ENCODE measurements around the gene SPAG7. TPM values are rescaled to one million over a fixed set of nuclear protein-coding genes. Genes with fewer than 3 reads are reported as not detected.

Gene SPAG7
- total and polyA plus RNA-seq, 5 donors: 106 to 164 (median 121) TPM

GRCh38 chr17:4949321-4950074 is 18.1 kb downstream of the SPAG7 start:
- Histone ChIP-seq H3K4me3 (ENCODE audit: low read length) (peak overlapping the region; percentile 87), H3K27me3 (ENCODE audit: control insufficient read depth, insufficient read depth) (no peaks in the 10 kb centered on the region), H3K27ac (ENCODE audit: low read length) (peak overlapping the region; percentile 82), H3K9me3 (ENCODE audit: control insufficient read depth, low read length) (no peaks in the 10 kb centered on the region), H3K4me1 (ENCODE audit: control insufficient read depth, insufficient read depth, low read length) (peaks cover 5% of the 10 kb centered on the region)
- under 1% methylated on average over 75 of the region's 75 CpGs for WGBS
- intact Hi-C loops (cut with DNase I): no loop called here
- ATAC-seq (peak; percentile 22 to 52), DNase-seq (peak; percentile 83 to 89 (median 88))

- Histone ChIP-seq H3K9me3 (ENCODE audit: control insufficient read depth, low read length) (no peaks in the 10 kb centered on the region), H3K27me3 (ENCODE audit: control insufficient read depth, insufficient read depth) (no peaks in the 10 kb centered on the region), H3K27ac (ENCODE audit: low read length) (peak overlapping the region; percentile 87), H3K4me1 (ENCODE audit: control insufficient read depth, insufficient read depth, low read length) (peaks cover 5% of the 10 kb centered on the region), H3K4me3 (ENCODE audit: low read length) (peak overlapping the region; percentile 87)
- DNase-seq (peak; percentile 87 to 95 (median 94)), ATAC-seq (peak; percentile 79 to 88)
- intact Hi-C loops (cut with DNase I): no loop called here
- WGBS: under 1% methylated on average over 40 of the region's 40 CpGs
Observed at GRCh38 chr17:4948931-4949320, 18.7 kb downstream of the SPAG7 start.

GRCh38 chr17:4948166-4948930 is 19.3 kb downstream of the SPAG7 start, which contains the start of gene PFN1:
Gene PFN1 (minus strand): TSS chr17:4948530. CDS start chr17:4948394, 136 bp downstream.
- Histone ChIP-seq H3K27me3 (ENCODE audit: control insufficient read depth, insufficient read depth) (no peaks in the 10 kb centered on the region), H3K4me3 (ENCODE audit: low read length) (peak within 1 kb of the TSS; percentile 87), H3K27ac (ENCODE audit: low read length) (peak within 1 kb of the TSS; percentile 96), H3K9me3 (ENCODE audit: control insufficient read depth, low read length) (no peaks in the 10 kb centered on the region), H3K4me1 (ENCODE audit: control insufficient read depth, insufficient read depth, low read length) (peaks cover 5% of the 10 kb centered on the region)
- peak; percentile 92 to 97 (median 96) for DNase-seq
- peak; percentile 75 to 82 for ATAC-seq
- 1% methylated on average over 59 of the region's 59 CpGs for WGBS
- intact Hi-C loops (cut with DNase I): no loop called here

- intact Hi-C loops (cut with DNase I): no loop called here
- Histone ChIP-seq H3K9me3 (ENCODE audit: control insufficient read depth, low read length) (no peaks in the 10 kb centered on the region), H3K27ac (ENCODE audit: low read length) (peak overlapping the region; percentile 96), H3K4me1 (ENCODE audit: control insufficient read depth, insufficient read depth, low read length) (peaks cover 5% of the 10 kb centered on the region), H3K4me3 (ENCODE audit: low read length) (peak overlapping the region; percentile 87), H3K27me3 (ENCODE audit: control insufficient read depth, insufficient read depth) (no peaks in the 10 kb centered on the region)
- WGBS: under 1% methylated on average over 56 of the region's 56 CpGs
- DNase-seq (peak; percentile 72 to 87 (median 85)), ATAC-seq (peak; percentile 49 to 50)
Observed at GRCh38 chr17:4947411-4948165, 20.0 kb downstream of the SPAG7 start.

- H3K27ac ChIP-seq (ENCODE audit: low read length): peak overlapping the region; percentile 42
- peaks cover 5% of the 10 kb centered on the region for H3K4me1 ChIP-seq (ENCODE audit: control insufficient read depth, insufficient read depth, low read length)
- no peaks in the 10 kb centered on the region for H3K9me3 ChIP-seq (ENCODE audit: control insufficient read depth, low read length)
- peak overlapping the region; percentile 87 for H3K4me3 ChIP-seq (ENCODE audit: low read length)
- WGBS: 2% methylated on average over 7 of the region's 7 CpGs
- intact Hi-C loops (cut with DNase I): no loop called here
- DNase-seq: peak in 2 of 3 donors; percentile 57 to 67
- H3K27me3 ChIP-seq (ENCODE audit: control insufficient read depth, insufficient read depth): no peaks in the 10 kb centered on the region
- ATAC-seq: no peak
Observed at GRCh38 chr17:4947010-4947410, 20.6 kb downstream of the SPAG7 start.

- H3K27me3 ChIP-seq (ENCODE audit: control insufficient read depth, insufficient read depth): no peaks in the 10 kb centered on the region
- peak overlapping the region; percentile 87 for H3K4me3 ChIP-seq (ENCODE audit: low read length)
- ATAC-seq (no peak), DNase-seq (peak in 1 of 3 donors; percentile 39)
- no peaks in the 10 kb centered on the region for H3K9me3 ChIP-seq (ENCODE audit: control insufficient read depth, low read length)
- peaks cover 5% of the 10 kb centered on the region for H3K4me1 ChIP-seq (ENCODE audit: control insufficient read depth, insufficient read depth, low read length)
- intact Hi-C loops (cut with DNase I): no loop called here
- 32% methylated on average over 16 of the region's 16 CpGs for WGBS
- H3K27ac ChIP-seq (ENCODE audit: low read length): no peak overlapping the region
Observed at GRCh38 chr17:4946312-4946976, 21.2 kb downstream of the SPAG7 start.

- ATAC-seq (no peak), DNase-seq (peak in 1 of 3 donors; percentile 5)
- intact Hi-C loops (cut with DNase I): no loop called here
- Histone ChIP-seq H3K27ac (ENCODE audit: low read length) (peak overlapping the region; percentile 34), H3K27me3 (ENCODE audit: control insufficient read depth, insufficient read depth) (no peaks in the 10 kb centered on the region), H3K4me1 (ENCODE audit: control insufficient read depth, insufficient read depth, low read length) (peaks cover 7% of the 10 kb centered on the region), H3K9me3 (ENCODE audit: control insufficient read depth, low read length) (no peaks in the 10 kb centered on the region), H3K4me3 (ENCODE audit: low read length) (no peak overlapping the region)
- 43% methylated on average over 4 of the region's 4 CpGs for WGBS
Observed at GRCh38 chr17:4945944-4946280, 21.7 kb downstream of the SPAG7 start.

GRCh38 chr17:4945176-4945943 is 22.3 kb downstream of the SPAG7 start:
- peak; percentile 6 to 52 for ATAC-seq
- Histone ChIP-seq H3K4me3 (ENCODE audit: low read length) (no peak overlapping the region), H3K4me1 (ENCODE audit: control insufficient read depth, insufficient read depth, low read length) (peaks cover 7% of the 10 kb centered on the region), H3K27ac (ENCODE audit: low read length) (peak overlapping the region; percentile 54), H3K9me3 (ENCODE audit: control insufficient read depth, low read length) (no peaks in the 10 kb centered on the region), H3K27me3 (ENCODE audit: control insufficient read depth, insufficient read depth) (no peaks in the 10 kb centered on the region)
- intact Hi-C loops (cut with DNase I): no loop called here
- 44% methylated on average over 7 of the region's 7 CpGs for WGBS
- peak; percentile 78 to 89 (median 87) for DNase-seq

DNA sequence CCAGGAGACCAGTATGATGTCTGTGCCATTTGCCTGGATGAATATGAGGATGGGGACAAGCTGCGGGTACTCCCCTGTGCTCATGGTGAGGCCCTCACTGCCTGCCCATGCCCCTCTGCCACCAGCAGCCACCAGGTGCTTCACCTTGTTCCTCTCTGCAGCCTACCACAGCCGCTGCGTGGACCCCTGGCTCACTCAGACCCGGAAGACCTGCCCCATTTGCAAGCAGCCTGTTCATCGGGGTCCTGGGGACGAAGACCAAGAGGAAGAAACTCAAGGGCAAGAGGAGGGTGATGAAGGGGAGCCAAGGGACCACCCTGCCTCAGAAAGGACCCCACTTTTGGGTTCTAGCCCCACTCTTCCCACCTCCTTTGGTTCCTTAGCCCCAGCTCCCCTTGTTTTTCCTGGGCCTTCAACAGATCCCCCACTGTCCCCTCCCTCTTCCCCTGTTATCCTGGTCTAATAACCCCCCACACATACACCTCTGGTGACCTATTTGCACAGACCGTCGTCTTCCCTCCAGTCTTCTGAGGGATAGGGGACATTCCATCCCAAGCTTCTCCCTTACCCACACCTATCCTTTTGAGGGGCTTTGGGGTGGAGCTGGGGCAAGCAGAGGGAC is 23.0 kb downstream of the SPAG7 start:
- ATAC-seq: no peak
- intact Hi-C loops (cut with DNase I): loop anchor here in 1 of 4 donors (5.0 kb wide), 1 partner anchor 37 kb away; no protein-coding TSS in a partner anchor
- Histone ChIP-seq H3K4me3 (ENCODE audit: low read length) (no peak overlapping the region), H3K9me3 (ENCODE audit: control insufficient read depth, low read length) (no peaks in the 10 kb centered on the region), H3K27me3 (ENCODE audit: control insufficient read depth, insufficient read depth) (no peaks in the 10 kb centered on the region), H3K4me1 (ENCODE audit: control insufficient read depth, insufficient read depth, low read length) (peaks cover 7% of the 10 kb centered on the region), H3K27ac (ENCODE audit: low read length) (peak overlapping the region; percentile 54)
- no peak for DNase-seq
- WGBS: 55% methylated on average over 8 of the region's 8 CpGs
